Coronary artery (tissue), 2 donors: ENCODE measurements around the gene ZNF669.

ENCODE experiments used
- DNase-seq: peaks from one replicate; pipeline ENCODE4 v3.0.0-alpha.2; 2017; ENCODE audit warnings: low spot score
- H3K27ac ChIP-seq, 2 donors: fragments of 200-600 bp; sonication (generic); one replicate each; pipeline ENCODE4 v1.5.1; 2016 to 2019
- H3K4me3 ChIP-seq: fragments of 200-600 bp; sonication (generic); 2 replicates; pipeline ENCODE4 v1.5.1; 2016; ENCODE audit warnings: mild to moderate bottlenecking, moderate library complexity
- CTCF ChIP-seq: fragments of 200-600 bp; sonication (generic); IDR thresholded peaks from one replicate; pipeline ENCODE4 v1.5.1; 2019; ENCODE audit warnings: antibody characterized with exemption

The ZNF669 gene

GRCh38 chr1:247107694-247108093 lies 3.5 kb upstream of the ZNF669 start:
- Histone ChIP-seq H3K4me3 (no peak overlapping the region), H3K27ac (no peak overlapping the region)
- DNase-seq: no peak
- no peak for TF ChIP-seq CTCF

DNA sequence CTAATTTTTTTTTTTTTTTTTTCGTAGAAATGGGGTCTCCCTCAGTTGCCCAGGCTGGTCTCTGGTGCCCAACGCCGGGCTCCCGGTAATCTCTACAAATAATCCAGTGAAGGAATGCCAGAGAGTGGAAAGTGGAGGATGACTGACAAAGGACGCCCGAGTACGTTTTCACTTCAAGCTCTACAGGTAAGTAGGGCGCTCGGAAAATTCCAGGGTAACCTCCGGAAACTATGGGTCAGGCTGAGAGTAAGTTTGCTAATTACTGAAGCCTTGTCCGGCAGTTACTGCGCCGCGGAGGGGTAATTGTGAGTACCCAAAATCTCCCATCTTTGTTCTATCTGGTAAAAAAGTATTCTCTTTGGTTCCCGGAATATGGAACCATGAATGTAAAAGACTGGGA lies 1.8 kb upstream of the ZNF669 start:
- TF ChIP-seq CTCF: no peak
- no peak for DNase-seq
- no peak overlapping the region for H3K4me3 ChIP-seq
- H3K27ac ChIP-seq: no peak overlapping the region

DNA sequence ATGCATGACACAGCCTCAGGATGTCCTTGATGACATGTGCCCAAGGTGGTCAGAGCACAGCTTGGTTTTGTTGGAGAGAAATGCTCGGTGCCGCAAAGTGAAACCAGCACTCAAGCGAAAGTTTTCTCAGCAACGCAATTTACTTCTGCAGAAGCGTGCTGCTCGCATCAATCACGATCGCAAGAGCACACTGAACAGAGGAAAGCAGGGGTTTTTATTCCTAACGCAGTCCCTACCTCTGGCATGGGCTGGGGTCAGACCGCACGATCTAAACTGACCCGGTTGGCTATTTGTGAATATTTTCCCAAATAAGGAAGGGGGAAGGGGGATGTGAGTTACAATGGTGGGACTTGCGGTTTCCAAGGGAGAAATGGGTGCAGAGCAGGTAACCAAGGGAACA lies 809 bp upstream of the ZNF669 start:
- no peak for DNase-seq
- H3K27ac ChIP-seq: no peak overlapping the region
- peak overlapping the region; percentile 90 for H3K4me3 ChIP-seq
- TF ChIP-seq CTCF: no peak

GRCh38 chr1:247102381-247102780 lies 1.8 kb downstream of the ZNF669 start:
- Histone ChIP-seq H3K4me3 (no peak overlapping the region), H3K27ac (no peak overlapping the region)
- TF ChIP-seq CTCF: no peak
- DNase-seq: no peak

DNA sequence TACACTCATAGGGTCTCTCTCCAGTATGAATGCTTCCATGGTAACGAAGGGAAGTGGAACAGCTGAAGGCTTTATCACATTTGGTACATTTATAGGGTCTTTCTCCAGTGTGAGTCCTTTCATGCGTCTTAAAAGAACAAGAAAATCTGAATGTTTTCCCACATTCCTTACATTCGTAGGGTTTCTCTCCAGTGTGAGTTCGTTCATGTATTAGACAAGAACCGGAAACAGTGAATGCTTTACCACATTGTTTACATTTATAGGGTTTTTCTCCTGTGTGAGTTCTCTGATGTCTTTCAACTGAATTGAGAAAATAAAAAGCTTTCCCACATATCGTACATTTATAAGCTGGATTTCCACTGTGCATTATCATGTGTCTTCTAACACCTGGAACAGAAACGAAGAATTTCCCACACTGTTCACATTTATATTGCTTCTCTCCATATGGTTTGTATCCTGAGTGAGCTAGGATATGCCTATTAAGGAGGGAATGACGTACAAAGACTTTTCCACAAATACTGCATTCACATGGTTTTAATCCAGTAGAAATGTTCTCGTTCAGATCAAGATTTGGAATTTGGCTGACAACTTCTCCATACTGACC lies 3.4 kb downstream of the ZNF669 start:
- DNase-seq: no peak
- no peak overlapping the region for H3K4me3 ChIP-seq
- H3K27ac ChIP-seq: no peak overlapping the region
- no peak for TF ChIP-seq CTCF

DNA sequence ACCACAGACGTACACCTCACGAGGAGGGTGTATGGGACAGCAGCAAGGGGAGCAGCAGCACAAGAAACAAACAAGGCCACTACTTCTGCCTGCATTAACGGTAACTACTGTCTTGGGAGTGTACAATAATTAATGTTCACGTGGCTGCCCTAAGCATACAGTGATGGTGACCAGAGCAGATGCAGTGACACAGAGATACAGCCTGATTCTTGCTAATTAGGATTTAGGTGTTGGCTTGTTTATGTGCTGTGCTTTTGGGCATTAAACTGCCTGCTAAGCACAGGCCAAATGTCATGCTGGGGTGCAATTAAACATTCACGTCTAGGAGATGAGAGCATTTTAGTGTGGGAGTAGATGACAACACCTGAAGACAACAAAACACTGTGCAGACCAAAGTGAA lies 7.2 kb downstream of the ZNF669 start:
- H3K27ac ChIP-seq: no peak overlapping the region

More for the DNA sequence above, 7.2 kb downstream of the ZNF669 start:
- DNase-seq: no peak
- no peak overlapping the region for H3K4me3 ChIP-seq
- no peak for TF ChIP-seq CTCF
